Osteoblast (primary cell): ENCODE measurements around the gene PPP6R3. TPM values are rescaled to one million over a fixed set of nuclear protein-coding genes. Genes with fewer than 3 reads are reported as not detected.

Experiments used
- DNase-seq: peaks from one replicate; pipeline ENCODE4 v3.0.0; 2011; ENCODE audit warnings: low spot score, mixed read lengths; ENCODE audit not compliant: insufficient read length; ENCODE audit errors: missing footprints
- H2AFZ ChIP-seq: 2 replicates; pipeline ENCODE4 v1.6.0; 2011; ENCODE audit warnings: mild to moderate bottlenecking, low read length
- H3K27ac ChIP-seq: 2 replicates; pipeline ENCODE4 v1.5.1; 2011; ENCODE audit warnings: mild to moderate bottlenecking, low read depth, low read length, moderate library complexity
- H3K27me3 ChIP-seq: 2 replicates; pipeline ENCODE4 v1.6.0; 2012; ENCODE audit warnings: mild to moderate bottlenecking, control low read depth, inconsistent platforms, low read length, moderate library complexity; ENCODE audit not compliant: insufficient read depth
- H3K36me3 ChIP-seq: 2 replicates; pipeline ENCODE4 v1.5.1; 2011; ENCODE audit warnings: mild to moderate bottlenecking, low read length, control low read depth, moderate library complexity; ENCODE audit not compliant: insufficient read depth
- H3K4me1 ChIP-seq: 2 replicates; pipeline ENCODE4 v1.5.1; 2011; ENCODE audit warnings: mild to moderate bottlenecking, low read length, control low read depth, moderate library complexity; ENCODE audit not compliant: insufficient read depth
- H3K4me2 ChIP-seq: 2 replicates; pipeline ENCODE4 v1.6.0; 2011; ENCODE audit warnings: mild to moderate bottlenecking, low read length; ENCODE audit not compliant: insufficient read depth
- H3K4me3 ChIP-seq: fragments of 200-600 bp; sonication (generic); 3 replicates; pipeline ENCODE4 v1.5.1; 2012; ENCODE audit warnings: mild to moderate bottlenecking, low read length, inconsistent platforms; ENCODE audit not compliant: insufficient read depth
- H3K79me2 ChIP-seq: 2 replicates; pipeline ENCODE4 v1.6.0; 2012; ENCODE audit warnings: mild to moderate bottlenecking, low read length, control low read depth, inconsistent platforms; ENCODE audit not compliant: insufficient read depth
- H3K9me3 ChIP-seq: 2 replicates; pipeline ENCODE4 v1.5.1; 2011; ENCODE audit warnings: low read depth, low read length, control low read depth
- H4K20me1 ChIP-seq: 2 replicates; pipeline ENCODE4 v1.6.0; 2012; ENCODE audit warnings: mild to moderate bottlenecking, low read length, control low read depth; ENCODE audit not compliant: insufficient read depth
- total RNA-seq: library from RNA; depleted of rRNA; stranded (reverse); fragments of >200 nt; gene quantifications from 2 replicates; pipeline ENCODE4 v1.2.3, GENCODE V29; 2012
- TF ChIP-seq, protein P1 (sequence below): IDR thresholded peaks from 2 replicates; pipeline ENCODE4 v1.5.1; 2011; ENCODE audit warnings: mild to moderate bottlenecking, low read depth, low read length, moderate library complexity; ENCODE audit errors: extremely low read depth

Gene PPP6R3
- total RNA-seq, 1 donor = 131 TPM

DNA sequence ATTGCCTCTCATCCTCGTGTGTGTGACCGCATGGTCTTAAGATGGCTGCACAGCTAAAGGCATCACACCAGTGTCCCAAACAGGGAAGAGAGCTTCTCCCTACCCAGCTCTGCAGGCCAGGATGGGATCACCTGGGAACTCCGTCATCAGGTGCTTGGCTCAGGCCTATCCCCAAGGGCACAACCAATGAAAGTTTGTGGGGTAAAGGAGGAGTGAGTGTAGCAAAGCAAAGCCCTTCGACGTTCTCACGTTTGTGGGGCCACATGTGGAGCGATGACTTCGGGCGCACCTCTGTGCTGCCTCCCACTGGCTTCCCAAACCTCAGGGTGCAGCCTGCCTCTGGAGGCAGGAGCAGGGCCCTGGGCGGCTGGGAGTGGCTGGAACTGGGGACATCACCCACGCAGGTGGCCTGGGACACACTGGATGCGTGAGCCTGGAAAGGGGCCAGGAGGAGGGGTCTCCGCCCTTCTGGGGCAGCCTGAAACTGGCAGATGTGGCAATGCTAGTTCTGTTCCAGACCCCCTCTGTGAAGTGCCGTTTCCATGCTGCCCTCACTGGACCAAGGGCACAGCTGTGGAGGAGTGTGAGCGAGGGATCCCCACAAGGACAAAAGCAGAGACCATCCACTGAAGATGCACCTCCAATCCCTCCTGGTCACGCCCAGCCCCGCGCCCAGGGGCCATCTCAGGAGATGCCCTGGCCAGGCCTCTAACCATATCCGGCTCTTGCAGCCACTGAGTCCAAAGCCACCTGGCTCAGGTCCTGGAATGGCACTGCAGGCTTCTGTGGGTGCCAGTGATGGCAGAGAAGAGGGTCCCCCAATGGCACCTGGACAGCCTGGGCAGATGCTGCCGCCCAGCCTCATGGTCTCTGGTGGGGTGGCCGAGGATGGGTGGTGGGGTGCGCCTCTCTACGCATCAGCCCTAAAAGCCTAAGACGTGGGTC is 193.2 kb downstream of the PPP6R3 start:
- Histone ChIP-seq H4K20me1 (no peaks in the 10 kb centered on the region), H3K79me2 (no peaks in the 10 kb centered on the region), H3K27me3 (peaks cover 58% of the 10 kb centered on the region), H3K9me3 (peaks cover 2% of the 10 kb centered on the region), H3K27ac (no peak overlapping the region), H3K4me1 (peaks cover 3% of the 10 kb centered on the region), H3K4me2 (no peak overlapping the region), H2AFZ (no peak overlapping the region), H3K4me3 (no peak overlapping the region), H3K36me3 (no peaks in the 10 kb centered on the region)
- DNase-seq = peak; percentile 58
- TF ChIP-seq, protein P1, sequence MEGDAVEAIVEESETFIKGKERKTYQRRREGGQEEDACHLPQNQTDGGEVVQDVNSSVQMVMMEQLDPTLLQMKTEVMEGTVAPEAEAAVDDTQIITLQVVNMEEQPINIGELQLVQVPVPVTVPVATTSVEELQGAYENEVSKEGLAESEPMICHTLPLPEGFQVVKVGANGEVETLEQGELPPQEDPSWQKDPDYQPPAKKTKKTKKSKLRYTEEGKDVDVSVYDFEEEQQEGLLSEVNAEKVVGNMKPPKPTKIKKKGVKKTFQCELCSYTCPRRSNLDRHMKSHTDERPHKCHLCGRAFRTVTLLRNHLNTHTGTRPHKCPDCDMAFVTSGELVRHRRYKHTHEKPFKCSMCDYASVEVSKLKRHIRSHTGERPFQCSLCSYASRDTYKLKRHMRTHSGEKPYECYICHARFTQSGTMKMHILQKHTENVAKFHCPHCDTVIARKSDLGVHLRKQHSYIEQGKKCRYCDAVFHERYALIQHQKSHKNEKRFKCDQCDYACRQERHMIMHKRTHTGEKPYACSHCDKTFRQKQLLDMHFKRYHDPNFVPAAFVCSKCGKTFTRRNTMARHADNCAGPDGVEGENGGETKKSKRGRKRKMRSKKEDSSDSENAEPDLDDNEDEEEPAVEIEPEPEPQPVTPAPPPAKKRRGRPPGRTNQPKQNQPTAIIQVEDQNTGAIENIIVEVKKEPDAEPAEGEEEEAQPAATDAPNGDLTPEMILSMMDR = no peak

DNA sequence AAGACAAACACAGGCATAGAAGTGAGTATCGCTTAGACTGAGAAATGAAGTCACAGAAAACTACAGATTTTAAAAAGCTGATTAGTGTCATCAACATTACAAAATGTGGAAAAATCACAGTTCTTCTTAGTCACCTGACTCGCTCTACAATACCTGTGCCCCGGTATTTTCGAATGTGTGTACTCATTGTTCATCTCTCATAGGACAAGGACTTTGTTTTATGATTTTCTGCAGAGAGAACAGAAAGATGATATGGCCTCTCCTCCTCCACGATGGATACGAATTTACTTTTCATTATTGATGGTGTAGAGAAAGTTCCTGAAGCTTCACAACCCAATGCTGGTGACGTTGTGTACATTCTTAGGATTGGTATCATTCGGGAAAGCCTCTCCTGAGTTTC is 194.4 kb downstream of the PPP6R3 start:
- peaks cover 2% of the 10 kb centered on the region for H3K9me3 ChIP-seq
- no peaks in the 10 kb centered on the region for H3K79me2 ChIP-seq
- H3K27ac ChIP-seq = no peak overlapping the region
- H3K4me2 ChIP-seq = no peak overlapping the region
- no peak overlapping the region for H3K4me3 ChIP-seq
- TF ChIP-seq, protein P1 = no peak
- H4K20me1 ChIP-seq = no peaks in the 10 kb centered on the region
- peaks cover 46% of the 10 kb centered on the region for H3K27me3 ChIP-seq
- DNase-seq = no peak
- H2AFZ ChIP-seq = no peak overlapping the region
- no peaks in the 10 kb centered on the region for H3K36me3 ChIP-seq
- peaks cover 13% of the 10 kb centered on the region for H3K4me1 ChIP-seq

DNA sequence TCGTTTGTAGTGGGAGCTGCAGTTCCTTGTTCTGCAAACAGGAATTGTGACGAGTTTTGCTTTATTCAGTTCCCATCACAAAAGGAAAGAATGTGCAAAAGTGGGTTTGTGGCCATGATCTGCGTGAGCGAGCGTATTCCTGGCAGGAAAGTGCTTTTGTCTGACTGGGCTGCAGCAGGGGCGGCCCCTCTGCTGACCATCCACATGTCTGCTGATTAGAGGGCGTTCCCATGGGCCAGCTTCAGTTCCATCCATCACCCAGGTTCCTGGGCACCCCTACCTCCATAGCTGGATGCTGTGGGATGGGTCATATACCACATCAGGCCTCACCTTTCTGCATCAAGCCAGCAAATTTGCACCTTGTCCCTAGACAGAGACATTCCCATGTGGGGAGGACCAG is 194.9 kb downstream of the PPP6R3 start:
- TF ChIP-seq, protein P1 = no peak

DNA sequence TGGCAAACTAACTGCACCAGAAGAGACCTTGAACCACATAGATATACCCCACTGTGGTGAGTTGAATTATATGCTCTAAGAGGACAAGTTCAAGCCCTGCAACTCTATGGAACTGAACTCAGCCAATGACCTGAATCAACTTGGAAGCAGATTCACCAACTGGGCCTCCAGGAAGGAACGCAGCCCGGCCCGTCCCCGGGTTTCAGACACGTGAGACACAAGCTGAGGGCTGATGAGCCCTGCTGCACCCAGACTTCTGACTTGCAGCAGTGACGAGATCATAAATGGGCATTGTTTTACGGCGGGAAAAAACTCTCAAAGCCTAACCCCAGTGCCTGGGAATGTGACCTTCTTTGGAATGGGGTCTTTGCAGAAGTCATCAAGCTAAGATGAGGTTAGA is 195.3 kb downstream of the PPP6R3 start:
- Histone ChIP-seq H3K4me1 (peaks cover 13% of the 10 kb centered on the region), H3K27ac (no peak overlapping the region), H3K36me3 (no peaks in the 10 kb centered on the region), H4K20me1 (peaks cover 4% of the 10 kb centered on the region), H3K9me3 (peaks cover 2% of the 10 kb centered on the region), H3K4me3 (no peak overlapping the region), H3K27me3 (peaks cover 50% of the 10 kb centered on the region), H2AFZ (no peak overlapping the region), H3K79me2 (no peaks in the 10 kb centered on the region), H3K4me2 (no peak overlapping the region)
- DNase-seq = no peak
- TF ChIP-seq, protein P1 = no peak

More for the DNA sequence above, 194.9 kb downstream of the PPP6R3 start:
- Histone ChIP-seq H3K27ac (no peak overlapping the region), H3K27me3 (peaks cover 46% of the 10 kb centered on the region), H3K36me3 (no peaks in the 10 kb centered on the region), H2AFZ (no peak overlapping the region), H4K20me1 (peaks cover under 1% of the 10 kb centered on the region), H3K79me2 (no peaks in the 10 kb centered on the region), H3K4me1 (peaks cover 13% of the 10 kb centered on the region), H3K4me3 (no peak overlapping the region), H3K4me2 (no peak overlapping the region), H3K9me3 (peaks cover 2% of the 10 kb centered on the region)
- peak; percentile 70 for DNase-seq
